Adrenal gland (tissue), 12 donors: ENCODE data around the gene SMAD9. TPM values are rescaled to one million over a fixed set of nuclear protein-coding genes. Genes with fewer than 3 reads are reported as not detected.

Experiments used
- DNase-seq, 7 donors: peaks; one replicate each; pipeline ENCODE4 v3.0.0-alpha.2; 2019 to 2020
- H3K27ac ChIP-seq, 5 donors: fragments of 200-600 bp; sonication (generic) in 4 of 5; 1 replicate in 3 of 5; 2 replicates in 2 of 5; pipeline versions ENCODE4 v1.5.1 to v1.8.0; 2016 to 2020; ENCODE audit warnings: mild to moderate bottlenecking in 1 of 5
- H3K27me3 ChIP-seq: fragments of 200-600 bp; 2 replicates; pipeline ENCODE4 v1.8.0; 2021
- H3K36me3 ChIP-seq, 2 donors: fragments of 200-600 bp; replicated peaks in 1 of 2; 1 replicate in 1 of 2; 2 replicates in 1 of 2; pipeline versions ENCODE4 v1.5.1 to v1.8.0; 2018 to 2022
- H3K4me1 ChIP-seq, 2 donors: fragments of 200-600 bp; replicated peaks in 1 of 2; 1 replicate in 1 of 2; 2 replicates in 1 of 2; pipeline versions ENCODE4 v1.5.1 to v1.8.0; 2018 to 2021
- H3K4me3 ChIP-seq, 4 donors: fragments of 200-600 bp; sonication (generic) in 3 of 4; one replicate each; pipeline ENCODE4 v1.5.1; 2016 to 2018
- H3K9me3 ChIP-seq, 3 donors: fragments of 200-600 bp; sonication (generic) in 1 of 3; replicated peaks in 1 of 3; 1 replicate in 2 of 3; 2 replicates in 1 of 3; pipeline versions ENCODE4 v1.5.1 to v1.8.0; 2016 to 2021
- CTCF ChIP-seq, 6 experiments: fragments of 450-650 bp in 4 of 6; fragments of 200-600 bp in 2 of 6; sonication (generic) in 1 of 6; IDR thresholded peaks; 1 replicate in 5 of 6; 2 replicates in 1 of 6; pipeline versions ENCODE4 v1.5.1 to v1.8.0; 2016 to 2021; ENCODE audit warnings: antibody characterized with exemption in 6 of 6, mild to moderate bottlenecking in 2 of 6, moderate library complexity in 1 of 6
- POLR2A ChIP-seq, 2 donors: fragments of 450-650 bp; IDR thresholded peaks; one replicate each; pipeline ENCODE4 v1.6.1; 2017; ENCODE audit warnings: antibody characterized with exemption in 2 of 2, mild to moderate bottlenecking in 2 of 2, moderate library complexity in 1 of 2
- WGBS, 4 donors: extraction: QIAGEN DNeasy Blood & Tissue Kit in 2 of 4; methylation state at CpG; one replicate each; pipeline versions ENCODE4 v1.1.5 to v1.1.7; 2013 to 2017; 5-methylcytosine and 5-hydroxymethylcytosine counted together
- intact Hi-C, 2 donors: fragments of 100-400 bp; cut with DNase I; formaldehyde crosslinking; loops; one replicate each; pipeline versions ENCODE4 v1.14.1 to v1.15.0; 2022 to 2023
- polyA plus RNA-seq, 3 donors: library from polyadenylated mRNA; stranded (reverse); fragments of 200-250 nt in 2 of 3; fragments of 350-450 nt in 1 of 3; fragmentation: Illumina TruSeq in 1 of 3; extraction: RNeasy Lipid Tissue Mini Kit (QIAGEN cat#74804) in 1 of 3; gene quantifications; one replicate each; pipeline ENCODE4 v1.2.3, GENCODE V29; 2013 to 2014
- total RNA-seq, 9 donors: library from RNA; depleted of rRNA in 4 of 9; stranded (reverse); fragments of >200 nt in 4 of 9; fragments of 120-200 nt in 1 of 9; fragmentation: NEBNext Ultra II Directional in 1 of 9; extraction: Animal tissue kit (Norgen Biotek cat#: 25700) in 1 of 9; gene quantifications; one replicate each; pipeline versions ENCODE4 v1.1.0 to v1.2.4, GENCODE V29; 2013 to 2023
- donor health status: healthy with polysubstance abuse.
- donor health status: Bipolar disorder and iron deficiency.
- donor health status: DM: yes; HTN: yes; CAD: no.
- donor health status: DM: no; HTN: no; CAD: no.
- donor health status: DM: no; HTN: no; CAD: no.
- donor health status: DM: yes; HTN: yes; CAD: no.

Gene SMAD9
- total and polyA plus RNA-seq, 12 donors, result 0.88 to 4.5 (median 3.1) TPM

GRCh38 chr13:36862002-36862685, 57.9 kb downstream of the SMAD9 start:
- no peak for DNase-seq
- no peak overlapping the region for H3K4me3 ChIP-seq
- no peaks in the 10 kb centered on the region for H3K27me3 ChIP-seq
- TF ChIP-seq CTCF (IDR thresholded peaks at IDR 0.05) (no peak), POLR2A (IDR thresholded peaks at IDR 0.05) (no peak)
- 71 to 82% (median 79%) methylated on average over 6 of the region's 6 CpGs for WGBS, 4 donors
- no peaks in the 10 kb centered on the region for H3K9me3 ChIP-seq
- intact Hi-C loops, result no loop called here
- no peaks in the 10 kb centered on the region for H3K36me3 ChIP-seq
- H3K27ac ChIP-seq, result no peak overlapping the region
- H3K4me1 ChIP-seq, result no peaks in the 10 kb centered on the region

DNA sequence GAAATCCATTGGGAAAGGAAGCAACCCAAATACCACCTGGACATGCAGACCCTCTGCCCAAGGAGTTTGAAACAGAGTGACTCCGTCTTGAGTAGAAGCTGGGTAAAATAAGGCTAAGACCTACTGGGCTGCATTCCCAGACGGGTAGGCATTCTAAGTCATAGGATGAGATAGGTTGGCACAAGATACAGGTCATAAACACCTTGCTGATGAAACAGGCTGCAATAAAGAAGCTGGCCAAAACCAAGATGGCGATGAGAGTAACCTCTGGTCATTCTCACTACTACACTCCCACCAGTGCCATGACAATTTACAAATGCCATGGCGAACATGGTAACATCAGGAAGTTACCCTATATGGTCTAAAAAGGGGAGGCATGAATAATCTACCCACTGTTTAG, 60.8 kb downstream of the SMAD9 start:
- no peak for DNase-seq
- Histone ChIP-seq H3K27me3 (no peaks in the 10 kb centered on the region), H3K36me3 (no peaks in the 10 kb centered on the region), H3K4me1 (no peaks in the 10 kb centered on the region), H3K27ac (no peak overlapping the region), H3K9me3 (no peaks in the 10 kb centered on the region), H3K4me3 (no peak overlapping the region)
- intact Hi-C loops, result loop anchor here in 1 of 2 donors (10.0 kb wide), 1 partner anchor 116 kb away; no protein-coding TSS in a partner anchor
- no peak for TF ChIP-seq CTCF (IDR thresholded peaks at IDR 0.05)
- TF ChIP-seq POLR2A (IDR thresholded peaks at IDR 0.05), result no peak
- 79 to 88% (median 83%) methylated on average over 4 of the region's 4 CpGs for WGBS, 4 donors

GRCh38 chr13:36858290-36858689, 61.7 kb downstream of the SMAD9 start:
- Histone ChIP-seq H3K27ac (no peak overlapping the region), H3K27me3 (no peaks in the 10 kb centered on the region), H3K4me3 (no peak overlapping the region), H3K9me3 (no peaks in the 10 kb centered on the region), H3K36me3 (no peaks in the 10 kb centered on the region), H3K4me1 (no peaks in the 10 kb centered on the region)
- intact Hi-C loops, result loop anchor here in 1 of 2 donors (10.0 kb wide), 1 partner anchor 117 kb away; no protein-coding TSS in a partner anchor
- peak in 5 of 6 experiments; percentile 24 to 50 (median 48) for TF ChIP-seq CTCF (IDR thresholded peaks at IDR 0.05)
- no peak for TF ChIP-seq POLR2A (IDR thresholded peaks at IDR 0.05)
- no peak for DNase-seq
- WGBS, 4 donors, result 22 to 37% (median 27%) methylated on average over 3 of the region's 3 CpGs

DNA sequence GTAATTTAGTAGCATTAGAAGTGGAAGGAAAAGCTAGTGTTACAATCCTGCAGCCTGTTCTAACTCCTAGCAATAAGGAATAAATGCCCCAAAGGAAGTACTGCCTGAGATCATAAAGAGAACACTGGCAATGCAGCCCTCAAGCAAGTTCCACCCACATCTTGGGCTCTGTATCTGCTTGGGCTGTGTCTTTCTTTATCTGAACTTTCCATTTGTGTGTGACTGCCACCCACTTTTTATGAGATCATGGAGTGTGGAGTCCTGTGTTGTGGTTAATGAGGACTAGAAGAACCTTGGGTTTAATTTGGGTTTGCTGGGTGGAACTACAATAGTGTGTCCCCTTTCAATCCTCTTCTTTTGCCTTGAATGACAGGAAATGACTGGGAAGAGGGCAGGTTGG, 62.8 kb downstream of the SMAD9 start:
- H3K4me3 ChIP-seq, result no peak overlapping the region
- no peak for DNase-seq
- TF ChIP-seq POLR2A (IDR thresholded peaks at IDR 0.05), result no peak
- TF ChIP-seq CTCF (IDR thresholded peaks at IDR 0.05), result no peak
- no peaks in the 10 kb centered on the region for H3K36me3 ChIP-seq
- H3K27ac ChIP-seq, result no peak overlapping the region
- intact Hi-C loops, result loop anchor here in 1 of 2 donors (10.0 kb wide), 1 partner anchor 118 kb away; no protein-coding TSS in a partner anchor
- no peaks in the 10 kb centered on the region for H3K27me3 ChIP-seq
- no peaks in the 10 kb centered on the region for H3K4me1 ChIP-seq
- no peaks in the 10 kb centered on the region for H3K9me3 ChIP-seq
